ENCODE measurements around the gene CEP55. TPM values are rescaled to one million over a fixed set of nuclear protein-coding genes. Genes with fewer than 3 reads are reported as not detected.
A peak's percentile ranks its signal among the peaks of the same experiment; 100 is the strongest.

The CEP55 gene
- total RNA-seq, 1 experiment from 2014 or later = 74.7 TPM

DNA sequence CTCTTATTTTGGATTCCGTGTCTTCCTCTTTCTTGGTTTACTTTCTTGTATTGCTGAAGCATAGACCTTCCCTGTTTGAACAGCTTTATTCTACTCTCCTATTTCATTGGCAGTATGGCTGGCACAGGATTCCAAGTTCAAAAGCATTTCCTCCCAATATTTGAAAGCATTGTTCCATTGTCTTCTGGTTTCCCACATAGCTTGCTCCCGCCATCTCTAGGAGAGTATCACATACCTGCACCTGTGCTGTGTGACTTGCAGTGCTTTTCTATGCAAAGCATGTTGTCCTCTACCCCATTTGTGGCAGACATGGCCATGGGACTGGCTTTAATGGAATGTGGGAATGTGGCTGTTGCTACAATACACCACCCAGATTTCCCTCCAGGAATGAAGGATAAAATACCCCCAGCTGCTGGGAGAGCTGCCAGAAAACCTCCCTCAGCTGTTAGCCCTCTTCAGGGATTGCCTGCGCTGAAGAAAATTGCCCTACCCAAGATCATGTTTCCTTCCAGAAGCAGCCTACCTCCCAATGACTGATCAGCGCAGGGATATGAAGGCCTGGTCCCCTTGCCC, 7.4 kb upstream of the CEP55 start:
- DNase-seq = no peak

GRCh38 chr10:93491602-93492121, 4.8 kb upstream of the CEP55 start:
- Histone ChIP-seq H3K4me3 (no peak overlapping the region), H3K9me3 (no peaks in the 10 kb centered on the region), H3K36me3 (no peaks in the 10 kb centered on the region), H3K27me3 (no peaks in the 10 kb centered on the region)
- no peak for DNase-seq

More for the DNA sequence above, 7.4 kb upstream of the CEP55 start:
- Histone ChIP-seq H3K27me3 (no peaks in the 10 kb centered on the region), H3K36me3 (no peaks in the 10 kb centered on the region), H3K9me3 (no peaks in the 10 kb centered on the region), H3K4me3 (no peak overlapping the region)

- no peak for DNase-seq
- H3K36me3 ChIP-seq = no peaks in the 10 kb centered on the region
- no peak overlapping the region for H3K4me3 ChIP-seq
- no peaks in the 10 kb centered on the region for H3K27me3 ChIP-seq
- no peaks in the 10 kb centered on the region for H3K9me3 ChIP-seq
Observed at GRCh38 chr10:93493162-93493561, 3.2 kb upstream of the CEP55 start.

DNA sequence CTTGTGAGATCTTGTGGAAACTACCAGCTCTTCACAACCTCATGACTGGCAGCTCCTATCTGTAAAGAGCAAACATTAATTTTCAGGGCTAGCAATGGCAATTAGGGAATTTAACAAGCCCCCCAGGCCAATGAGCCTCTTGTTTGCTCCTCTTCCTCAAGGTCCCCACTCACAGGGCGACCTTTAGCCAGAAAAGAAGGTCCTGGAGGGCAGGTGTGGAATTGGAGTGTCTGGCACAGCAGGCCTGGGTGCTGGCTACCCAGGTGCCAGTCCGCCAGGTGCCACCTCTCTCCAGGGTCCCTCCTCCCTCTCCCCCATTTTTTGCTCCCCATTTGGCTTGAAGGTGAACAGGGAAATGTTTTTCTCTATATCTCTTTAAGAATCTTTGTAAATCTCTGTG, 1.9 kb upstream of the CEP55 start:
- Histone ChIP-seq H3K9me3 (no peaks in the 10 kb centered on the region), H3K4me3 (no peak overlapping the region), H3K27me3 (no peaks in the 10 kb centered on the region), H3K36me3 (no peaks in the 10 kb centered on the region; the same call in 1 of the 2 replicates)
- no peak for DNase-seq

- peak; percentile 61 for DNase-seq
- peaks cover 11% of the 10 kb centered on the region for H3K36me3 ChIP-seq
- H3K4me3 ChIP-seq = peak overlapping the region; percentile 96
- no peaks in the 10 kb centered on the region for H3K9me3 ChIP-seq
- H3K27me3 ChIP-seq = no peaks in the 10 kb centered on the region
Observed at GRCh38 chr10:93495654-93496321, 624 bp upstream of the CEP55 start.

- no peak for DNase-seq
- no peaks in the 10 kb centered on the region for H3K9me3 ChIP-seq
- no peaks in the 10 kb centered on the region for H3K27me3 ChIP-seq
- peak overlapping the region; percentile 96 for H3K4me3 ChIP-seq
- H3K36me3 ChIP-seq = peaks cover 32% of the 10 kb centered on the region
Observed at GRCh38 chr10:93498166-93498565, 1.8 kb downstream of the CEP55 start.

DNA sequence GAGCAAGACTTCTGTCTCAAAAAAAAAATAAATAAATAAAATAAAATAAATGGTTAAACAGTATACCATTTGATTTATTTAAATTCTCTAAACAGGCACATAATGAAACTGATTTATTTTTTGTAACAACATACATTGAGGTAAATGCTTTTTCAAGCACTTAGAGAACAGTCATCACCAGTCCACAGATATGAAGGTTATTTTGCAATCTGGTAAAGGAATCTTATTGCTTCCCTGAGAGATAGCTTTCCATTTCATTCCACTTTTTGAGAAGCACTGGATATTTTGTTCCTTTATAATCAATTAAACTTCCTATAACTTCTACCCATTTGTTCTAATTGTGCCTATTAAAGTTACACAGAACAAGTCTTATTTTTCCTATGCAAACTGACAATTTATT, 5.2 kb downstream of the CEP55 start:
- no peaks in the 10 kb centered on the region for H3K27me3 ChIP-seq
- no peaks in the 10 kb centered on the region for H3K9me3 ChIP-seq
- no peak for DNase-seq
- peaks cover 65% of the 10 kb centered on the region for H3K36me3 ChIP-seq
- no peak overlapping the region for H3K4me3 ChIP-seq

DNA sequence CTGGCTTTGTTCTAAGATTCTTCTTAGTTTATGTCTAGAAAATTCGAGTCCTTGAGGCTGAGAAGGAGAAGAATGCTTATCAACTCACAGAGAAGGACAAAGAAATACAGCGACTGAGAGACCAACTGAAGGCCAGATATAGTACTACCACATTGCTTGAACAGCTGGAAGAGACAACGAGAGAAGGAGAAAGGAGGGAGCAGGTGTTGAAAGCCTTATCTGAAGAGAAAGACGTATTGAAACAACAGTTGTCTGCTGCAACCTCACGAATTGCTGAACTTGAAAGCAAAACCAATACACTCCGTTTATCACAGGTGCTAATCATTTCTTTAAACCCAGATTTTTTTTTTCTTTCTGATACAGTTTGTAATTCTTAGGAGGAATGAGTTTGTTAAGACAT, 6.7 kb downstream of the CEP55 start:
- no peak for DNase-seq
- H3K9me3 ChIP-seq = no peaks in the 10 kb centered on the region
- H3K27me3 ChIP-seq = no peaks in the 10 kb centered on the region
- H3K36me3 ChIP-seq = peaks cover 78% of the 10 kb centered on the region
- no peak overlapping the region for H3K4me3 ChIP-seq

DNA sequence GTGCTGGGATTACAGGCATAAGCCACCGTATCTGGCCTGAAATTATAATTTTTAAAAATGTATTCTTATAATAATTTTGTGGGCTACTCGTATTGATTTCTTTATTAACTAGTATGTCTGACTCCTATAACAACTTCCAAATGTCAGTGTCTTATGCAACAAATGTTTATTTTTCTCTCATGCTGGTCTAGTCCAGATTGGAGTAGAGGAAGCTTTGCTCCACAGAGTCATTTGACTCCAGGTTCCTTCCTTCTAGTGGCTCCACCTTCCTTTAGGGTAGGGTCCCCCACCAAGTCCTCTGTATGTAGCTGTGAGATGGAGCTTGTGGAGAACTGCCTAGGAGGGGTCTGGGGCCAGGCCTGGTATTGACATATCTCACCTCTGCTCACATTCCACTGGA, 8.7 kb downstream of the CEP55 start:
- no peak for DNase-seq
- Histone ChIP-seq H3K27me3 (no peaks in the 10 kb centered on the region), H3K9me3 (no peaks in the 10 kb centered on the region), H3K4me3 (no peak overlapping the region), H3K36me3 (peaks cover 94% of the 10 kb centered on the region)

GRCh38 chr10:93509816-93510215, 13.4 kb downstream of the CEP55 start:
- Histone ChIP-seq H3K36me3 (peaks cover 80% of the 10 kb centered on the region), H3K4me3 (no peak overlapping the region), H3K9me3 (no peaks in the 10 kb centered on the region), H3K27me3 (no peaks in the 10 kb centered on the region)
- no peak for DNase-seq

DNA sequence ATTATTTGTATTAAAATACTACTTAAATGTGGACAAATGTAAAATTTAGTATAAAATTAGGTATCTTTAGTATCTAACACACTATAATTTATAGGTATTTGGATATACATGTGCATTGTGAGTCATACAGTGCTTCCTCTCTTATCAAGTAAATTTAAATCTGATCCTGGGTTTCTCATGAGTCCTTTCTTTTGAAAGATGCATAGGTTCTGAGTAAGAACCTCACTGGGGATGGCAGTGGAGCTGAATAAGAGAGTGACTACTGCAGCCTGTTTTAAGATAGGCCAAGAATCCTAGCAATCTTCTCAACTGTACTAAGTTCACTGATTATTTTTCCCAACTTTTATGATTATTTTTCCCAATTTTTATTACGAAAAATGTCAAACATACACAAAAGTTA, 16.2 kb downstream of the CEP55 start:
- DNase-seq = no peak
- Histone ChIP-seq H3K4me3 (no peak overlapping the region), H3K36me3 (peaks cover 82% of the 10 kb centered on the region)

DNA sequence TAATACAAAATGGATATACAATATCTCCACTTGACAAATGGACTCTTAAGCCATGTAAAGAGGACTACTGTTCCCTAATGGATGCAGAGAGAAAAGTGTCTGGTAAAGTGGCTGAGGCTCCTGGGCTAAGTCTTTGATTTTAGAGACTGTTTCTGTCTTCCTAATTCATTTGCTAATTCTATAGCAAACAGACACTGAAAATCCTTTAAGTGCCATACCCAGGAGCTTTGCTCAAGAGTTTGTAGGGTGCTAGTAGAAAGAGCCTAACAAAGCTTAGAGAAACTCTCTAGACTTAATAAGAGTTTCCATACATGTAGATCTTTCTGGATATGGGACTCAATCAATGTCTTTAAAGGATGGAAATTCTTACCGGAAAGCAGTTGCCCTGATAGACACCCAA, 16.7 kb downstream of the CEP55 start:
- H3K9me3 ChIP-seq = no peaks in the 10 kb centered on the region
- no peak overlapping the region for H3K4me3 ChIP-seq
- peaks cover 82% of the 10 kb centered on the region for H3K36me3 ChIP-seq
- no peak for DNase-seq
- no peaks in the 10 kb centered on the region for H3K27me3 ChIP-seq

More for the DNA sequence above, 16.2 kb downstream of the CEP55 start:
- no peaks in the 10 kb centered on the region for H3K27me3 ChIP-seq
- no peaks in the 10 kb centered on the region for H3K9me3 ChIP-seq

- Histone ChIP-seq H3K4me3 (no peak overlapping the region), H3K27me3 (no peaks in the 10 kb centered on the region), H3K36me3 (peaks cover 82% of the 10 kb centered on the region), H3K9me3 (no peaks in the 10 kb centered on the region)
- no peak for DNase-seq
Observed at GRCh38 chr10:93514521-93514920, 18.1 kb downstream of the CEP55 start.

DNA sequence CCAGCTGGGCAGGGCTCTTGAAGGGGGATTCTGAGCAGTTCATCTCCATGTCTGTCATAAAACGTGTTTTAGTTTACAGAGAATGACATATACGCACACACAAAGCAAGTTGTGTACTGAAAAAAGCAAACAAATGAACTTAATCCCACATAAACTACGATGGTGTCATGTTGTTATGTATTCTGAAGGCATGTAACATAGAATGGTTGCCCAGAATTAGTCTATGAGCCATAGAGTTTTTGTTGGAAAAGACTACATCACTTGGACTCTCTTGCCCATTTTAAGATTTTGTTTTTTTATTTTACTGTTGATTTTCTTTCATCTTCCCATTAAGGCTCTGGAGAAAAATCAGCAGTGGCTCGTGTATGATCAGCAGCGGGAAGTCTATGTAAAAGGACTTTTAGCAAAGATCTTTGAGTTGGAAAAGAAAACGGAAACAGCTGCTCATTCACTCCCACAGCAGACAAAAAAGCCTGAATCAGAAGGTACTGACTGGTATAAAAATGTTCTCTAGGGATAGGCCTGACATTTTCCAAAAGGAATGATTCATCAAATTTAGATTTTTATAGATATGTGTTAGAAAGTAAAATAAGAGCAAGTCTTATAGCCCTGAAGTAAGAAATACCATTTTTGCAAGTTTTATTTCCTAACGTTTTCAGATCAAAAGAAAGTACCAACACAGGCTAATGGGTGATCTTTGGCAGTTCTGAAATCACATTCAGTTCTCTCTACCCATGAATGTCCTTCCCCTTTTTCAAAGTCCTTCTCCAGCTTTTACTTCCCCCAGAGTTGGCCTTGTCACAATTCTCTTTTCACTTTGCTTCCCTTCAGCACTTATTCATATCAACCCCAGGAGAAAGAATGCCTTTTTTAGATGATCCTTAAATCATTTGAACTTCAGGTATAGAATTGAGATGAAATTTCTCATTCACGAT, 18.9 kb downstream of the CEP55 start:
- peaks cover 83% of the 10 kb centered on the region for H3K36me3 ChIP-seq
- H3K4me3 ChIP-seq = no peak overlapping the region
- no peaks in the 10 kb centered on the region for H3K9me3 ChIP-seq
- DNase-seq = no peak
- no peaks in the 10 kb centered on the region for H3K27me3 ChIP-seq

GRCh38 chr10:93516006-93516380, 19.6 kb downstream of the CEP55 start:
- DNase-seq = no peak
- Histone ChIP-seq H3K4me3 (no peak overlapping the region), H3K9me3 (peaks cover 3% of the 10 kb centered on the region; the same call in 1 of the 2 replicates), H3K27me3 (no peaks in the 10 kb centered on the region), H3K36me3 (peaks cover 86% of the 10 kb centered on the region)

GRCh38 chr10:93518531-93518930, 22.1 kb downstream of the CEP55 start:
- DNase-seq = no peak
- Histone ChIP-seq H3K36me3 (peaks cover 94% of the 10 kb centered on the region), H3K9me3 (peaks cover 12% of the 10 kb centered on the region; the same call in 1 of the 2 replicates), H3K27me3 (no peaks in the 10 kb centered on the region), H3K4me3 (no peak overlapping the region)

- no peaks in the 10 kb centered on the region for H3K27me3 ChIP-seq
- H3K4me3 ChIP-seq = no peak overlapping the region
- H3K9me3 ChIP-seq = no peaks in the 10 kb centered on the region
- H3K36me3 ChIP-seq = no peaks in the 10 kb centered on the region
- DNase-seq = no peak
Observed at GRCh38 chr10:93535293-93535692, 38.9 kb downstream of the CEP55 start.
